HUES64 (cell line): ENCODE data around the gene HADHB.

Experiments
- H3K27ac ChIP-seq: 2 replicates; pipeline ENCODE4 v1.7.0; 2013; ENCODE audit warnings: low read depth, low read length, inconsistent platforms
- H3K27me3 ChIP-seq: 2 replicates; pipeline ENCODE4 v1.6.1; 2013; ENCODE audit warnings: mild to moderate bottlenecking, low read length; ENCODE audit not compliant: insufficient read depth
- H3K36me3 ChIP-seq: 2 replicates; pipeline ENCODE4 v1.6.1; 2013; ENCODE audit warnings: mild to moderate bottlenecking, low read length; ENCODE audit not compliant: insufficient read depth
- H3K4me1 ChIP-seq: 2 replicates; pipeline ENCODE4 v1.6.1; 2013; ENCODE audit warnings: mild to moderate bottlenecking, low read length, moderate library complexity; ENCODE audit not compliant: insufficient read depth
- H3K4me3 ChIP-seq: 2 replicates; pipeline ENCODE4 v1.5.1; 2013; ENCODE audit warnings: mild to moderate bottlenecking, low read length, moderate library complexity
- H3K9ac ChIP-seq: 2 replicates; pipeline ENCODE4 v1.6.1; 2013; ENCODE audit warnings: mild to moderate bottlenecking, low read depth, low read length
- H3K9me3 ChIP-seq: 2 replicates; pipeline ENCODE4 v1.6.1; 2013; ENCODE audit warnings: low read depth, low read length; ENCODE audit not compliant: insufficient read depth
- WGBS: fragments of 150-250, 120-280 bp; methylation state at CpG from one replicate; pipeline ENCODE4 v1.1.7; 2013; ENCODE audit warnings: missing lambda C conversion rate; 5-methylcytosine and 5-hydroxymethylcytosine counted together

Gene HADHB

GRCh38 chr2:26274058-26274613 lies 29.4 kb downstream of the HADHB start:
- H3K4me1 ChIP-seq, result no peaks in the 10 kb centered on the region
- no peak overlapping the region for H3K4me3 ChIP-seq
- 92% methylated on average over 5 of the region's 5 CpGs for WGBS
- H3K27me3 ChIP-seq, result no peaks in the 10 kb centered on the region
- H3K9me3 ChIP-seq, result no peaks in the 10 kb centered on the region
- H3K36me3 ChIP-seq, result peaks cover 49% of the 10 kb centered on the region
- H3K9ac ChIP-seq, result no peak overlapping the region
- H3K27ac ChIP-seq, result no peak overlapping the region

DNA sequence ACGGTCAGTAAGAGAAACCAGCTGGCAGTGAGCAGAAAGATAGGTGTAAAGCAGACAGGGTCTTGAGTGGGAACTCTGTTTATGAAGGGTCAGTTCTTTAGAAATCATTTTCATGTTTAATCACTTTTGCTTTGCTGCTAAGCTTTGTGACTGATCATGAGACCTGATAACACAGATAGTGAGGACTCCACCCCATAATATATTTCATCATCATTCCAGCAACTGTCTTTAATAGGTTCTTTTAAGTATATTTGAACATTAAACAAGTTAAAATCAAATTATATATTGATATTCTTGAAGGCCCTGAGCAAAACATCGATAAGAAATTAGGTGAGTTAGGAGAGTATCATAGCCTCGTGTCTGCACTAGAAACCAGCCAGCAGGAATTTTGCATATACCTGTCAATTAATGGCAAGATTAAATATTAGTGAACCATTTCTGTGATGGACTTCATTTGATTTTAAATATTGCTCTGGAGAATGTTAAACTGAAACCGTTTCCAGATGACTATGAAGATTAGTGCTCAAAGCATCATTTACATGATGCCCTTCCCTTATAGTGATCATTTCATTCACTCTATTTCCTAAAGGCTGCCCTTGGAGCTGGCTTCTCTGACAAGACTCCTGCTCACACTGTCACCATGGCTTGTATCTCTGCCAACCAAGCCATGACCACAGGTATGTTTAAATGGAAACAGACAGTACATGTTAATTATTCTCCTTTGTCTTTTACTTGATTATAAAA lies 31.9 kb downstream of the HADHB start:
- peaks cover 69% of the 10 kb centered on the region for H3K36me3 ChIP-seq
- H3K27ac ChIP-seq, result no peak overlapping the region
- WGBS, result 94% methylated on average over 4 of the region's 4 CpGs

DNA sequence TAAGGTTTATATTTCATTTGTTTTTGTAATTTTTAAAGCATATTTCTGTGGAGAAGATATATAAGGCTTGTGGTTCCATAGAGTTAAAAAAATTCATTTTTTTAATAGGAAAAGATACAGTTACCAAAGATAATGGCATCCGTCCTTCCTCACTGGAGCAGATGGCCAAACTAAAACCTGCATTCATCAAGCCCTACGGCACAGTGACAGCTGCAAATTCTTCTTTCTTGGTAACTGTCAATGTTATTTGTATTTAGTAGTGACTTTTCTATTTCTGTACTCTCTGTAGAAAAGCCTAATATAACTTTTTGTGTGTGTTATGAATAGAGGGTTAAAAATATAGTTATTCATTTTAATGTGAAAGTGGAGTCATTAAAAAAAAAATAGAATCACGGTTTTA lies 35.1 kb downstream of the HADHB start:
- 98% methylated on average over 3 of the region's 3 CpGs for WGBS
- peaks cover 80% of the 10 kb centered on the region for H3K36me3 ChIP-seq
- no peak overlapping the region for H3K27ac ChIP-seq
- no peak overlapping the region for H3K9ac ChIP-seq
- H3K4me1 ChIP-seq, result no peaks in the 10 kb centered on the region
- no peaks in the 10 kb centered on the region for H3K9me3 ChIP-seq
- no peak overlapping the region for H3K4me3 ChIP-seq
- no peaks in the 10 kb centered on the region for H3K27me3 ChIP-seq

More for the DNA sequence above, 31.9 kb downstream of the HADHB start:
- Histone ChIP-seq H3K4me3 (no peak overlapping the region), H3K9me3 (no peaks in the 10 kb centered on the region), H3K4me1 (no peaks in the 10 kb centered on the region), H3K9ac (no peak overlapping the region), H3K27me3 (no peaks in the 10 kb centered on the region)

DNA sequence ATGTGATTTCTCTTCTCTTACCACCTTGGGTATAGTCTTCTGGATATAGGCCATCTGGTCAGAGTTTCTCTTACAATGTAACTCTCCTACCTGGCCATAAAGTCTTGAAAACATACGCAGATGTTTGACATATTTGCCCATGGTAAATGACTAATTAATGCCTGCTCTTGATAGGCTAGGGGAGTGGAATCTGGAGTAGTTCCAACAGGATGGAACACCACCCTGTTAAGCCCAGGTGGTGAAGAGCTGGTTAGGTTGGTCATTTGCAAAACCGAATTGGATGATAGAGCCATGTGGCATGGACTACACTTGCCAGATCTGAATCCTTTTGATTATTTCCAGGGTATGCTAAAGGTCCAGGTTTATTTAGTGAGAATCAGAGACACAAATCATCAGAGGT lies 36.5 kb downstream of the HADHB start:
- H3K9ac ChIP-seq, result no peak overlapping the region
- no peaks in the 10 kb centered on the region for H3K9me3 ChIP-seq
- no peaks in the 10 kb centered on the region for H3K4me1 ChIP-seq
- no peak overlapping the region for H3K27ac ChIP-seq
- no peak overlapping the region for H3K4me3 ChIP-seq
- H3K36me3 ChIP-seq, result peaks cover 85% of the 10 kb centered on the region
- 94% methylated on average over 2 of the region's 2 CpGs for WGBS
- no peaks in the 10 kb centered on the region for H3K27me3 ChIP-seq

- Histone ChIP-seq H3K9ac (no peak overlapping the region), H3K27ac (no peak overlapping the region), H3K9me3 (no peaks in the 10 kb centered on the region), H3K4me1 (no peaks in the 10 kb centered on the region), H3K36me3 (peaks cover 76% of the 10 kb centered on the region), H3K4me3 (no peak overlapping the region), H3K27me3 (no peaks in the 10 kb centered on the region)
- 94% methylated on average over 2 of the region's 2 CpGs for WGBS
Observed at GRCh38 chr2:26283606-26284005, 38.9 kb downstream of the HADHB start.

GRCh38 chr2:26284132-26284531 lies 39.4 kb downstream of the HADHB start:
- WGBS, result 94% methylated on average over 3 of the region's 3 CpGs
- Histone ChIP-seq H3K9ac (no peak overlapping the region), H3K27ac (no peak overlapping the region), H3K9me3 (no peaks in the 10 kb centered on the region), H3K4me1 (no peaks in the 10 kb centered on the region), H3K27me3 (no peaks in the 10 kb centered on the region), H3K36me3 (peaks cover 71% of the 10 kb centered on the region), H3K4me3 (no peak overlapping the region)

DNA sequence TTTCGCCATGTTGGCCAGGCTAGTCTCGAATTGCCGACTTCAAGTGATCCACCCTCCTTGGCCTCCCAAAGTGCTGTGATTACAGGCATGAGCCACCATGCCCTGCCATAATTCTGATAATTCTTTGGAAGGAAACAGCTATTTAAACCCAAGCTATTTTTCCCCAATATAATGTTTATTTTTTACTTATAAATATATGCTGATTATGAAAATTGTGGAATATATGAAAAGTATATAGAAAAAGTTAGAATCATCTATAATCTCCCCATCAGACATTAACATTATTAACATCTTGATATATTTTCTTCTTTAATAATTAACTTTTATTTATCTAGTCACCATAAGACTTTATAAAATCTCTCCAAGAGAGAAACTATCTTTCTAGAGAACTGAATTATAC lies 41.2 kb downstream of the HADHB start:
- Histone ChIP-seq H3K36me3 (peaks cover 55% of the 10 kb centered on the region), H3K4me3 (no peak overlapping the region), H3K9ac (no peak overlapping the region), H3K27ac (no peak overlapping the region), H3K4me1 (no peaks in the 10 kb centered on the region), H3K27me3 (no peaks in the 10 kb centered on the region), H3K9me3 (no peaks in the 10 kb centered on the region)
- 95% methylated on average over 3 of the region's 3 CpGs for WGBS

DNA sequence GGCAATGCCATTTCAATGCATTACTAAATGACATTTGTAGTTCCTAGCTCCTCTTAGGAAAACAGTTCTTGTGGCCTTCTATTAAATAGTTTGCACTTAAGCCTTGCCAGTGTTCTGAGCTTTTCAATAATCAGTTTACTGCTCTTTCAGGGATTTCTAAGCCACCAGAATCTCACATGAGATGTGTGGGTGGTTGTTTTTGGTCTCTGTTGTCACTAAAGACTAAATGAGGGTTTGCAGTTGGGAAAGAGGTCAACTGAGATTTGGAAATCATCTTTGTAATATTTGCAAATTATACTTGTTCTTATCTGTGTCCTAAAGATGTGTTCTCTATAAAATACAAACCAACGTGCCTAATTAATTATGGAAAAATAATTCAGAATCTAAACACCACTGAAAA lies 45.3 kb downstream of the HADHB start:
- Histone ChIP-seq H3K36me3 (peaks cover 20% of the 10 kb centered on the region), H3K9me3 (no peaks in the 10 kb centered on the region), H3K4me3 (no peak overlapping the region), H3K4me1 (no peaks in the 10 kb centered on the region), H3K27me3 (no peaks in the 10 kb centered on the region), H3K27ac (no peak overlapping the region), H3K9ac (no peak overlapping the region)
- WGBS, result no CpG with 5 or more reads among the region's 1 CpG

DNA sequence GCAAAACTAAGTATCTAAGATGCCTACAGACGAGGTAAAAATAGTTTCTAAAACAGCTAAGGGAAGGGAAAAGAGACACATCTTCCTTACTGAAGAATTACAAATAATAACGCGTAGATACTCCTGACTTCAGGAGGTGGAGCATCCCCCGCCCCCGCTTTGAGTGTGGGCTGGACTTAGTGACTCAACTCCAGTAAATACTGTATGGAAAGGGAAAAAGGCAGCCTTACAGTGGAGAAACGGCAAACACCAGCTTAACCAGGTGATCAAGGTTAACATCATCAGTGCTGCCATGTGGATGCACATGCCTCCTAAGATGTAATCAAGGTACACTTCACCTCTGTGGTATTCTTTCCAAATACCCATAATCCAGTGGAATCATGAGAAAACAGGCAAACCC lies 47.9 kb downstream of the HADHB start:
- Histone ChIP-seq H3K27me3 (peaks cover 10% of the 10 kb centered on the region; the same call in 1 of the 2 replicates), H3K27ac (no peak overlapping the region), H3K36me3 (peaks cover 5% of the 10 kb centered on the region), H3K4me3 (no peak overlapping the region), H3K9ac (no peak overlapping the region), H3K9me3 (no peaks in the 10 kb centered on the region), H3K4me1 (peaks cover 7% of the 10 kb centered on the region)
- 69% methylated on average over 5 of the region's 6 CpGs for WGBS

DNA sequence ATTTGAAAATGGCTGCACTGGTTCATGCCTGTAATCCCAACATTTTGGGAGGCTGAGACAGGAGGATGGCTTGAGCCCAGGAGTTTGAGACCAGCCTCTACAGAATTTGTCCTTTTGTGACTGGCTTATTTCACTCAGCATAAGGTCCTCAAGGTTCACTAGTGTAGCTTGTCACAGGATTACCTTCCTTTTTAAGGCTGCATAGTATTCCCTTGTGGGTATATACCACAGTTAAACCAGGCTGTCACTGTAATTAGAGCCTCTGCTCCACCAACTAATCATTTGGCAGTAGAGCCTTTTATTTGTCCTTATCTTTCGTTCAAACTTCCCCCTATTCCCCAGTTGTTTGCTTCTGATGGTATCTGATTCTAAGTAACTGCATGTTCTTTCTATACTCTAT lies 50.8 kb downstream of the HADHB start:
- Histone ChIP-seq H3K4me1 (peaks cover 18% of the 10 kb centered on the region), H3K9me3 (no peaks in the 10 kb centered on the region), H3K4me3 (no peak overlapping the region), H3K27me3 (peaks cover 25% of the 10 kb centered on the region; the same call in 1 of the 2 replicates), H3K9ac (no peak overlapping the region), H3K27ac (no peak overlapping the region), H3K36me3 (no peaks in the 10 kb centered on the region)
- no CpG with 5 or more reads among the region's 1 CpG for WGBS

DNA sequence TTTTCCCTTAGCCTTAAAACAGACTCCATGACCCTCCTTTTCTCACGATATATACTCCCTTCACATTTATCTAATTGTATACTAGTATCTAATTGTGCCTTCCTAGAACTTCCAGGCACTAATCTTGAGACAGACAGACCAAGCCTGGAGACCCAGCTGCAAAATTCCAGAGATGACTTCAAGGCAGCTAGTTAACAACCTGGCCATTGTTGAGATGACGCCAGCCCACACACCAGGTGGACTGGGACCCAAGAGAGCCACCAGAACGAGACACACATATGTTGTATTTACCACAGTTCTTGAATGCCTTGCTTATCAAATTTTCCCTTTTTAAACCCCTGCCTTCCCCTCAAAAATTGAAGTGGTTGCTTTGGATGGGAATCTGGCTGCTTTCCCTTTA lies 52.3 kb downstream of the HADHB start:
- Histone ChIP-seq H3K4me3 (no peak overlapping the region), H3K9me3 (no peaks in the 10 kb centered on the region), H3K36me3 (no peaks in the 10 kb centered on the region), H3K9ac (no peak overlapping the region), H3K4me1 (peaks cover 28% of the 10 kb centered on the region), H3K27me3 (peaks cover 25% of the 10 kb centered on the region; the same call in 1 of the 2 replicates), H3K27ac (no peak overlapping the region)
- WGBS, result 86% methylated on average over 3 of the region's 3 CpGs
